AG04449 (cell line): Measurements from ENCODE around the gene RAE1.

Experiments used
- CTCF ChIA-PET: fragments of 350-600 bp; formaldehyde crosslinking; extraction: SDS; loops from one replicate; lab custom pipeline; 2021; ENCODE audit warnings: antibody characterized with exemption; lab: Yijun Ruan, JAX
- POLR2A ChIA-PET: fragments of 400-600, 350-600 bp; formaldehyde crosslinking; extraction: SDS; loops from one replicate; lab custom pipeline; 2020; ENCODE audit warnings: antibody characterized with exemption, inconsistent platforms; lab: Yijun Ruan, JAX
- DNase-seq: peaks from one replicate; pipeline ENCODE4 v3.0.0-alpha.2; 2010; ENCODE audit warnings: low read depth, low spot score
- H3K4me3 ChIP-seq: 2 replicates; pipeline ENCODE4 v1.5.1; 2011; ENCODE audit warnings: low read depth, mild to moderate bottlenecking, control low read depth, low read length
- TF ChIP-seq, protein P1 (sequence below): IDR thresholded peaks from one replicate; pipeline ENCODE4 v1.5.1; 2011; ENCODE audit warnings: mild to moderate bottlenecking, moderate library complexity, low read length, control low read depth, inconsistent platforms; ENCODE audit not compliant: insufficient read depth; ENCODE audit errors: missing control alignments

RAE1 gene

DNA sequence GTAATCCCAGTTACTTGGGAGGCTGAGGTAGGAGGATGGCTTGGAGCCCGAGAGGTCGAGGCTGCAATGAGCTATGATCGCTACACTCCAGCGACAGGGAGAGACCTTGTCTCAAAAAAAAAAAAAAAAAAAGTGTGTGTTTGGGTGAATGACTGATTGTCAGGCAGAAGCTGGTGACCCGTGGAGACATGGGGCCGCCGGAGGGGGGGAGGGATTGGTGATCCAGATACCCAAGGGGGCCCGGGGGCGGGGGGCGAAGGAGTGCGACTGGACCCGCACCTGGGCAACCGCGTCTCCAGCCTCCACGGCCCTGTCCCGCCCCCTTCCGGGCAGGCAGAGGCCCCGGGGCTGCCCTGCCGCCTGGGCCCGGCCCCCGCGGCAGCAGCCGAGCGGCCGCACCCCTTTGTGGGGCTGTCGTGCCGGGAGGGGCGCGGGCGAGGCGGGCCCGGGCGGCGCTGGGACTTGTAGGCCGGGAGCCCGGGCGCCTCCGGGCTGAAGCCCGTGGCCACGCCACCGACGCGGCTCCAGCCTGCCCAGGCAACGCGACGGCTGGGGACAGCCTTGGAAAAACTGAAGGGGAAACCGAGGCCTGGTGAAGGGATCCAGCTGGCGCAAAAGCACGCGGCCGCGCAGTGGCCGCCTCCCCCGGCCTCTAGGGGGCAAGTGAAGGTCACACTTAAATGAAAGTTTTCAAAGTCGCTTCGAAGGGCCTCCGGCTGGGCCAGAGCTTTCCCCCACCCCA lies 38.1 kb downstream of the RAE1 start:
- no peak for DNase-seq
- CTCF ChIA-PET = interaction anchor here (1.0 to 2.4 kb wide), 5 partner anchors 9 to 109 kb away, joined by 4 to 10 read pairs (median 8); no protein-coding TSS in a partner anchor

DNA sequence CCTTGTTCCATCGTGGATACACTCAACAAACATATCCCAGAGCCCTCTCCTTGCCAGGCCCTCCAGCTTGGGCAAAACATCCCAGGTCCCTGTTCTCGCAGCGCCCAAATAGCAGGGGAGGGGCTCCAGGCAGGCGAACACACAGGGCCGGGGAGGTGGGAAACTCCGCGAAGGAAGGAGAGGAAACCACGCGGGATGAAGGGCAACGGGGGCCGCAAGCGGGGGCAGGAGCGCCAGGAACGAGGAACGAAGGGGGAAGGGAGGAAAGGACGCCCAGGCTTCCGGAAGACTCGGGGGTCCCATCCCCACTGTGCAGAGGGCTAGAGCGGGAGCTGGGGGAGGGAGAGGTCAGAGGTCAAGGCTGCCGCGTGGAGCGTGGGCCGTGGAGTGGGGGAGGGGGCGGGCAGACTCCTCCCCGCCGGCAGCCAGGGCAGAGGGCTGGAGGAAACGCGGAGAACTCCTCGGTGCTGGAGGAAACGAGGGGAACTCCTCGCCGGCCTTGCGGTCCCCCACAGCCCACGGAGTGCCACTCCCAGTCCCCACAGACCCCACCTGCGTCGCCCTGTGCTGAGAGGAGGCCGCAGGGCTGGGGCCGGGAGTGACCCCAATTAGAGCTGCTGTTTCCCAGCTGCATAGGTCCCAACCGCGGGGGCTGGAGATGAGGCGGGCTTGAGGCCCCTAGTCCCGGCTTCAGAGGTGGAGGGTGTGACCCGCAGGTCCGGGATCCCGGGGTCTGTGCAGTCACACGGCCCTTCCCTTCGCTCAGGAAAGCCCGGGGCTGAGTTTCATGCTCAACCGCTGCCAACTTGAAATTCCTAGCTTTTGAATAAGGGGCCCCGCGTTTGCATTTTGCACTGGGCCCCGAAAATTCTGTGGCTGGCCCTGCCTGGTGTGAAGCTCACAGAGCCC lies 38.9 kb downstream of the RAE1 start:
- POLR2A ChIA-PET = no interaction called here
- no peak overlapping the region for H3K4me3 ChIP-seq
- no peak for DNase-seq
- CTCF ChIA-PET = interaction anchor here (0.6 to 2.4 kb wide), 7 partner anchors 8 to 844 kb away, joined by 3 to 13 read pairs (median 5); no protein-coding TSS in a partner anchor
- TF ChIP-seq, protein P1, sequence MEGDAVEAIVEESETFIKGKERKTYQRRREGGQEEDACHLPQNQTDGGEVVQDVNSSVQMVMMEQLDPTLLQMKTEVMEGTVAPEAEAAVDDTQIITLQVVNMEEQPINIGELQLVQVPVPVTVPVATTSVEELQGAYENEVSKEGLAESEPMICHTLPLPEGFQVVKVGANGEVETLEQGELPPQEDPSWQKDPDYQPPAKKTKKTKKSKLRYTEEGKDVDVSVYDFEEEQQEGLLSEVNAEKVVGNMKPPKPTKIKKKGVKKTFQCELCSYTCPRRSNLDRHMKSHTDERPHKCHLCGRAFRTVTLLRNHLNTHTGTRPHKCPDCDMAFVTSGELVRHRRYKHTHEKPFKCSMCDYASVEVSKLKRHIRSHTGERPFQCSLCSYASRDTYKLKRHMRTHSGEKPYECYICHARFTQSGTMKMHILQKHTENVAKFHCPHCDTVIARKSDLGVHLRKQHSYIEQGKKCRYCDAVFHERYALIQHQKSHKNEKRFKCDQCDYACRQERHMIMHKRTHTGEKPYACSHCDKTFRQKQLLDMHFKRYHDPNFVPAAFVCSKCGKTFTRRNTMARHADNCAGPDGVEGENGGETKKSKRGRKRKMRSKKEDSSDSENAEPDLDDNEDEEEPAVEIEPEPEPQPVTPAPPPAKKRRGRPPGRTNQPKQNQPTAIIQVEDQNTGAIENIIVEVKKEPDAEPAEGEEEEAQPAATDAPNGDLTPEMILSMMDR = no peak

More for the DNA sequence above, 38.1 kb downstream of the RAE1 start:
- TF ChIP-seq, protein P1 = peak; percentile 7
- POLR2A ChIA-PET = no interaction called here
- 0 out of 2 replicates have a peak overlapping the region, but pooled peaks have one; percentile 8 for H3K4me3 ChIP-seq

DNA sequence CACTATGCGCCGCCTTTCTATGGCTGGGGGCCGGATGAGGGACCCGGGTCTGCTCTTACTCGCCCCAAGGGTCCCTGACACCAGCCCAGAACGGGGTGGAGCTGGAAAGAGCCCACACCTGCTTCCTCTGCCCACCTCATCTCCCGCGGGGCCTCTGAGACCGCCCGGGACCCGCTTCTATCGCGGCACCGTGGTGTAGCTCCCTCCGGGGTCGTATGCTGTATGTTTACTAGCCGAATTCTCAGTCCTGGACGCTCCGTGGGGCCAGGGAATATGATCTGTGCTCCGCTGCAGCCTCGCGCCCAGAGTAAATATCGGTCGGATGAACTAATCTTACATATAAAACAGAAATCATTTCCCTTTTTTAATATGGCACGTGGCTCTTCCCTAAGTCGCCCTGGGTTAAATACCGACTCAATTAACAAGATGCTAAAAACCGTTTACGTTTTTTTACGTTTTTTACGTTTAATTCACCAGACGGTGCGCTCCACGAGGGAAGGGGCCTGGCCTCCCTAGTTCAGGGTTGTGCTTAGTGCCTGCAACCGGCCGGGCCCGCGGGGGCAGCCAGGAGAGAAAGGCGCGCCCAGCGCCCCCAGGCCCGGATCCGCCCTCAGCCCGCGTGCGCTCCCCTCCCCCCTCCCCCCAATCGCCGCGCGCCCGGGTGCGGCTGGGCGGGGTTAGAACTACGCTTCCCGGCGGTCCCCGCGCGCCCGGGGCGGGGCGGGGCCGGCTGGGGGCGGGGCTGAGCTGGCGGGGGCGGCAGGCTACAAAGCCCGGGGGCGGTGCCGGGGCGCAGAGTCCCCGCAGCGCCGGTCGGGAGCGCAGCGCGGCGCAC lies 39.8 kb downstream of the RAE1 start, which contains the start of gene RBM38:
Gene RBM38, plus strand, starts transcription at position 793 of the 835 bp plus-strand sequence. CDS start 186 bp downstream, outside the sequence.
- TF ChIP-seq, protein P1 = no peak
- ChIA-PET CTCF (interaction anchor here (0.6 to 2.4 kb wide), 5 partner anchors 9 to 844 kb away, joined by 3 to 13 read pairs (median 9); no protein-coding TSS in a partner anchor), POLR2A (interaction anchor here (0.6 to 0.8 kb wide), 3 partner anchors 9 to 307 kb away, joined by 3 read pairs; no protein-coding TSS in a partner anchor)
- peak within 1 kb of the TSS; percentile 68 for H3K4me3 ChIP-seq
- no peak for DNase-seq

DNA sequence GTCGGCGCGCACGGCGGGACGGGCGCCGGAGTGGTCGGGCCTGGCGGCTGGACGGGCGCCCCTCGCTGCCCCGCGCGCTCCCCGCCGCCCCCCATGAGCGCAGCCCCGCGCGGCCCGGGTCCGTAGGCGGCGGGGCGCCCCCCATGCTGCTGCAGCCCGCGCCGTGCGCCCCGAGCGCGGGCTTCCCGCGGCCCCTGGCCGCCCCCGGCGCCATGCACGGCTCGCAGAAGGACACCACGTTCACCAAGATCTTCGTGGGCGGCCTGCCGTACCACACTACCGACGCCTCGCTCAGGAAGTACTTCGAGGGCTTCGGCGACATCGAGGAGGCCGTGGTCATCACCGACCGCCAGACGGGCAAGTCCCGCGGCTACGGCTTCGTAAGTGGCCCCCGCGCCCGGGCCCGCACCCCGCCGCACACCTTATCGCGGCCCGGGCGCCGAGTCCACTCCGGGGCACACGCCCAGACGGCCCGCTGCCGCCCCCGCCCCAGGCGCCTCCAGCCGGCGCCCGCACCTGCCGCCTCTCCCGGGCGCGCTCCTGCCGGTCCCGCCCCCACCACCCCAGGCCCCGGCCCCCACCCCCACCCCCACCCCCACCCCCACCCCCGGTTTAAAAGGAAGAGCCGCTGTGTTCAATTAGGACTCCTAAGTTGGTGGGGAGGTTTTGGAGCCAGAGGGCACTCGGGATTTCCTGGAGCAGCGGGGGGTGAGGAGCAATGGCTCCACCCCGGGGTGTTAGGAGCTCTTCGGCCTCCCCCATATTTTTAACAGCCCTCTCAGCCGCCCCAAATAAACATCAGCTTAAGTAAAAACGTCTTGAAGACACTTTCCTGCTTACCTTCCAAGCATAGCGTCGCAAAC lies 40.6 kb downstream of the RAE1 start:
- DNase-seq = no peak
- ChIA-PET POLR2A (interaction anchor here (0.6 kb wide), 2 partner anchors 21 to 306 kb away, joined by 3 read pairs; no protein-coding TSS in a partner anchor), CTCF (interaction anchor here (1.1 to 2.1 kb wide), 5 partner anchors 9 to 104 kb away, joined by 4 to 13 read pairs (median 8); no protein-coding TSS in a partner anchor)
- peak overlapping the region; percentile 68 for H3K4me3 ChIP-seq
- TF ChIP-seq, protein P1 = no peak
